ENCODE results near the gene SLC35E3. TPM values are rescaled to one million over a fixed set of nuclear protein-coding genes. Genes with fewer than 3 reads are reported as not detected.
A peak's percentile ranks its signal among the peaks of the same experiment; 100 is the strongest.

Gene SLC35E3
- 11.9 TPM for polyA plus RNA-seq (2013, experiment 1 of 2; ENCODE audit: insufficient read length)
- 8.4 TPM for polyA plus RNA-seq (2013, experiment 2 of 2; ENCODE audit: insufficient read length)

- peak; percentile 91 for DNase-seq
Observed at GRCh38 chr12:68745904-68746571, at the start of gene SLC35E3. Gene SLC35E3, plus strand, starts transcription at chr12:68746176. Its CDS starts 202 bp downstream, at chr12:68746378.

DNA sequence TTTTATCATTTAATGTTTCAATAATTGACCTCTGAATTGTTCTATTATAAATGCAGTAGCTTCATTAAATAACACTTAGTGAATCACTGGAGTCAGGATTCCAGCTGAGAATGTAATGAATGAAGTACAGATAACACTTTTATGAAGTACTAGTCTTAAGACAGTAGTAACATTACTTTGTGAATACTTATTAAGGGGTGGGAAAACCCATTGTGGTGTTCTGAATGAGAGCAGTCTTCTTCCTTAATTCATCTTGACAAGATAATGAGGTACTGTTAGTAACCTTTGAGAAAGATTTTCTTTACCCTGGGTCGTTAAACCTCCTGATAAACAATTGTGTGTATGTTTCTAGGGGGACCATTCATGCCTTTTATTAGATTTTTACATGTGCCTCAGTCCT is 46.5 kb upstream of the SLC35E3 start:
- no peak for DNase-seq

DNA sequence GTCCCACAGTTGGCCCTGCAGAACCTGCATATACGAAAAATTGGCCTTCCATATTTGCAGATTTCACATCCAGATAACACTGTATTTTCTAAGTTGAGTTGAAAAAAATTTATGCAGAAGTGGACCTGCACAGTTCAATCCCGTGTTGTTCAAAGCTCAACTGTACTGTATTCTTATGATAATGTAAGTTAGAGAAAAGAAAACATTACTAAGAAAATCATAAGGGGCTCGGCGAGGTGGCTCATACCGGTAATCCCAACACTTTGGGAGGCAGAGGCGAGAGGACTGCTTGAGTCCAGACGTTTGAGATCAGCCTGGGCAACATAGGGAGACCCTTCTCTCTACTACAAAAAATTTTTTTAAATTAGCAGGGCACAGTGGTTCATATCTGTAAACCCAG is 18.2 kb upstream of the SLC35E3 start:
- no peak for DNase-seq

DNA sequence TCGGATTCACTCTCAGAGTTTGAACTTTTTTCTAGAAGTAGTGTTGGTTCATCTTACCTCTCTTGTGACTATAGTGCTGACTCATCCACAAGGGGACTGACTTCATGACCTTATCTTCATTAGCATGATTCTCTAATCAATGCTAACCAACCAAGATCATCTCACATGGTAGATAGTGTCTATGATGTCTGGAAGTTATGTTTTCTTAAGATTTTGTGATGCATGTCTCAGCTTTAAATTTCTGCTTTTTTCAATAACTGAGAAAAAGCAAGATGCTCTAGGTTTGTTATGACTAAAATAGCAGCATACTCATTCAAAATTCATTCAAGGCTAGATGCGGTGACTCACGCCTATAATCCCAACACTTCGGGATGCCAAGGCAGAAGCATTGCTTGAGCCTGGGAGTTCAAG is 12.3 kb upstream of the SLC35E3 start:
- DNase-seq: peak; percentile 76

- DNase-seq: no peak
Observed at GRCh38 chr12:68739891-68740290, 6.1 kb upstream of the SLC35E3 start.

GRCh38 chr12:68743356-68743755 is 2.6 kb upstream of the SLC35E3 start:
- peak; percentile 44 for DNase-seq

- no peak for DNase-seq
Observed at GRCh38 chr12:68745376-68745903, 536 bp upstream of the SLC35E3 start.

- DNase-seq: peak; percentile 75
Observed at GRCh38 chr12:68746572-68747180, 700 bp downstream of the SLC35E3 start.

- DNase-seq: no peak
Observed at GRCh38 chr12:68749443-68749842, 3.5 kb downstream of the SLC35E3 start.

- no peak for DNase-seq
Observed at GRCh38 chr12:68749861-68750260, 3.9 kb downstream of the SLC35E3 start.

- no peak for DNase-seq
Observed at GRCh38 chr12:68750506-68750905, 4.5 kb downstream of the SLC35E3 start.

DNA sequence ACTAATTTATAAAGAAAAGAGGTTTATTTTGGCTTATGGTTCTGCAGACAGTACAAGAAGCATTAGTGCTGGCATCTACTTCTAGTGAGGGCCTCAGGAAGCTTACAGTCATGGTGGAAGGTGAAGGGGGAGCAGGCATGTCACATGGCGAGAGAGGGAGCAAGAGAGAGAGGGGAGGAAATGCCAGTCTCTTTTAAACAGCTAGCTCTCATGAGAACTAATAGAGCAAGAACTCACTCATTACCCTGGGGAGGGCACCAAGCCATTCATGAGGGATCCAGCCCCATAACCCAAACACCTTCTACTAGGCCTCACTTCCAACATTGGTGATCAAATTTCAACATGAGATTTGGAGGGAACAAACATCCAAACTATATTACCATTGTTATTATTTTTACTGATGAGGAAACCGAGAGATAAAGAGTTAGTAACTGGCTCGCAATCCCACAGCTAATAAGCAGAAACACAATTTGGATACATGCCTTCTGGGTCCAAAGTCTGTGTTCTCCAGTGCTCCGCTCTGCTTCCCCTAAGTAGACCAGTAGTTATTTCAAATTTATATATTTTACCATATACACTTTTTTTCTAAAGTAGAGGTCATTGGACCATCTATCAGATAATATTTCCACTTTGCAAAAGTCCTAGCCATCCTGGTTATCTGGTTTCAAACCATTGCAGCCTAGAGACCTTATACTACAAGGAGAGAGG is 9.7 kb downstream of the SLC35E3 start:
- no peak for DNase-seq

DNA sequence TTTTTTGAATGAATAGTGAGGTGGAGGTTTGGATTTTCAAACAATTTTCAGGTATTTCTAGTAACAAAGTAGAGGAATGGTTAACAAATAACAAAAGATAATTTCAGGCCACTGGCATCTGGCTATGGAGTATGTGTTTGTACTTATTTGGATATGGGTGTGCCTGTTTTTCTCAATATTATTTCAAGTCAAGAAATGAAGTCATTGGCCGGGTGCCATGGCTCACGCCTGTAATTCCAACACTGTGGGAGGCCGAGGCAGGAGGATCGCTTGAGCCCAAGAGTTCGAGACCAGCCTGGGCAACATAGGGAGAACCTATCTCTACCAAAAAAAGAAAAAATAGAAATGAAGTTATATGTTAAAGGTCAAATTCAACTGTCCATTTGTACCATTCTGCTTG is 13.9 kb downstream of the SLC35E3 start:
- DNase-seq: no peak

DNA sequence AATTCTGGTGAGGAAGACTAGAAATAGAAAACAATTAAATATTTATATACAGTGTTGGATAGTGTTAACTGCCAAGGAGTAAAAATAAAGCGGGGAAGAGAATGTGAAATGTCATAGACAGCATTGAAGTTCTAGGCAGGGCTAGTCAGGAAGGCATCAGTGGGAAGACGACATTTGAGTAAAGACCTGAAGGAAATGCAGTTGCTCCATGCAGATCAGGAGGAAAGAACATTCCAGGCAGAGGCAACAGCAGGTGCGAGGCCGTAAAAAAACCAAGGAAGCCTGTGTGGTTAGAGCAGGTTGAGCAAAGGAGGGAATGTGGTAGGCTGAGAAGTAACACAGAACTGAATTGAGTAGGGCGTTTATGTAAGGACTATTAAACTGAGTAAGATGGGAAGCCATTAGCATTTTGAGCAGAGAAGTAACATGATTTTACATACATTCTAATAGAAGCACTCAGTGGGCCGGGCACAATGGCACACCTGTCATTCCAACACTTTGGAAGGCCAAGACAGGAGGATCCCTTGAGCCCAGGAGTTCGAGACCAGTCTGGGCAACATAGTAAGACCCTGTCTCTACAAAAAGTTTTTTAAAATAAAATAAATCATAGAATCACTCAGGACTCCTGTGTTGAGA is 14.9 kb downstream of the SLC35E3 start:
- no peak for DNase-seq

- no peak for DNase-seq
Observed at GRCh38 chr12:68761442-68761812, 15.5 kb downstream of the SLC35E3 start.

DNA sequence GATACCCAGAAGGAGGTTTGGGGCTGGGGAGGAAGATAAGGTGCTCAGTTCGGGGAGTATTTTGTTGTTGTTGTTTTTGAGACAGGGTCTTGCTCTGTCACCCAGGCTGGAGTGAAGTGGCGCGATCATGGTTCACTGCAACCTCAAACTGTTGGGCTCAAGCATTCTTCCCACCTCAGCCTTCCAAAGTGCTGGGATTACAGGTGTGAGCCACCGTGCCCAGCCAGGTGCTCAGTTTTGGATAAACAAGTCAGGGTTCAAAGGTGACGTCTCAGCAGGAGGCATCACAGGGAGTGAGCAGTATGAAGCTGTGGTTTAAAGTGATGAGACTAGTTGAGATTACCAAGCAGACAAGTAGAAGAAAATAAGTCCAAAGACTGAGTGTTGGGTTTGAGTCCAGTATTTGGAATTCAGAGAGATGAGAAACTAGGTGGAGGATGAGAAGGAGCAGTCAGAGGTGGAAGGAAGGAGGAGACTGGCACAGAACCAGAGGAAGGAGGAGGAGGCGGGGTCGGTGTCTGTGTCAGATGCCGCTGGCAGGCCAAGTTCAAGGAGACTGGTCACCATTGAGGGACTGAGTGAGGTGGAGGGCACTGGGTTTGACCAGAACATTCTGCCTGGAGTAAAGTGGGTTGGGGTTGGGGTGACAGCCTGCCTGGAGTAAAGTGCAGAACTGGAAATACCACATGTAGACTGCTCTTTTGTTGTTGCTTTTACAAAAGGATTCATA is 16.1 kb downstream of the SLC35E3 start:
- no peak for DNase-seq

GRCh38 chr12:68762691-68763090 is 16.7 kb downstream of the SLC35E3 start:
- no peak for DNase-seq

- DNase-seq: no peak
Observed at GRCh38 chr12:68765696-68766095, 19.7 kb downstream of the SLC35E3 start.

GRCh38 chr12:68766646-68767045 is 20.7 kb downstream of the SLC35E3 start:
- no peak for DNase-seq

DNA sequence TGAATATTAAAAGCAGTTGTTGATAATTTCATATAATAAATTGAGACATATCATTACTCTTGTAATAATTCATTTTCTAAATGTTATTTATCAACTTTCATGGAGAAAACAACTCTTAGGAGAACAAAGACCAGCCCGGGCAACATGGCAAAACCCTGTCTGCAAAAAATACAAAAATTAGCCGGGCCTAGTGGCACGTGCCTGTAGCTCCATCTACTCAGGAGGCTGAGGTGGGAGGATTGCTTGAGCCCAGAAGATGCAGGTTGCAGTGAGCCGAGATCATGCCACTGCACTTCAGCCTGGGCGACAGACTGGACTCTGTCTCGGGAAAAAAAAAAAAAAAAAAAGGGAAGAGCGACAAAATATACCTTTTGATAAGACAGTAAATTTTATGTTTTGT is 21.2 kb downstream of the SLC35E3 start:
- no peak for DNase-seq

DNA sequence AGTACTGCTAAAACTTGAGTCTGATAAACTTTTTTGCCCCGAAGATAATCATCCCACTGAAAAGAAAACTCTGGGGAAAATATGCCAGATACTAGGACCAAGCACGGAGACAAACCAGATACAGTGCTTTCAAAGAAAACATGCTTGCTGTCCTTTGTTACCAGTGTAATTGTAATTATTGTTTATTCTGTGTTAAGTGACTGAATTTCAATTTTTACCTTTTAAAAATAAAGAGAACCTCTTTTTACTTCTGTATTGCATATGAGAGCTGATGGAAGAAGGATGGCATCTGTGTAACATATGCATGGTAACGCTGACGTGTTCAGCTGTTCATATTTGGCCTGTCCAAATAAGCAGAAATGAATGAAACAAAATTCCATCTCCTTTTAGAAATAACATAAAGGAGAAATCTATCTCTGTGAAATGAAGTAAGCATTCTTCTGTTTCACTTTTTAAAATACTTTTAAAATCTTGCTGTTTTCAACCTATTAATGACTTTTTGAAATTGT is 22.5 kb downstream of the SLC35E3 start:
- peak; percentile 61 for DNase-seq

DNA sequence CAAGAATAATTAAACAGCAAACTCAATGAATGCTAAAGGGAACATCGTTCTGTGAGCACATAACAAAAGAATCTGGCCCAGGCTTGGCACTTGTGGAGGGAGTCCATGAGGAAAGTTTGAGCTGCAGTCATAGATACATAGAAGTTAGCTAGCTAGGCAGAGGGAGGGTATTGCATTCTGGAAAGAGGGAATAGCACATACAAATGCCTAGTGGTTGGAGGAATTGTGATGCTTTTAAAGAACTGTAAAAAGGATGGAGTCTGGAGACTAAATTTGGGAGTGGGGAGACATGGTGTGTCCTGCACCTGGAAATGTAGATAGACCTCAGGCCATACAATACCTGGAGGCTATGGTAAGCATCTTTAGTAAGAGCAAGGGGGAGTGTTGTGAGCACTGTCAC is 24.0 kb downstream of the SLC35E3 start:
- no peak for DNase-seq
